GM19324 (cell line): Measurements from ENCODE around the gene ABHD17A.

ENCODE experiments used
- ATAC-seq: cut with Tn5 transposase; IDR thresholded peaks from one replicate; pipeline ENCODE4 v1.9.1; 2021; ENCODE audit warnings: mild to moderate bottlenecking, moderate library complexity; ENCODE audit not compliant: unreplicated experiment, low FRiP score

ABHD17A gene

GRCh38 chr19:1841209-1841924, 43.9 kb downstream of the ABHD17A start:
- ATAC-seq = no peak

- ATAC-seq = no peak
Observed at GRCh38 chr19:1840541-1841115, 44.7 kb downstream of the ABHD17A start.

- ATAC-seq = no peak
Observed at GRCh38 chr19:1839658-1840540, 45.4 kb downstream of the ABHD17A start.

DNA sequence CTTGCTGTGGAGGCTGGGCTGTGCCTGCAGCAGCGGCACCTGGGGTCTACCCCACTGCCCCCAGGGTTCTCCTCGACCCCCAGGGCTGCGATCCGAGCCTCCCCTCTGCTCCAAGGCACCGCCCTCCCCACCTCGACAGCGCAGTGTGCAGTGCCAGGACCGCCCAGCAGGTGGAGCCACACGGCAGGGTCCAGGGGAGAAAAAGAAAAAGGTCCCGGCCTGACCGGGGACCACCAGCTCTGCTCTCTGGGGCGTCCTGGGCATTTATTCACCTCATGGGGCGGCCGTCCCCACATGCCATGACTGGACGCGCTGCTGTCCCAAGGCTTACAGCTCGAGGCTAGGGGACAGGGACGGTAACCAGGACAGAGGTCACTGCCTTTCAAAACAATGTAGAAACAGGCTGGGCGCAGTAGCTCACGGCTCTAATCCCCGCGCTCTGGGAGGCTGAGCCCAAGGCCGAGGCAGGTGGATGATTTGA, 47.6 kb downstream of the ABHD17A start:
- ATAC-seq = no peak

- ATAC-seq = no peak
Observed at GRCh38 chr19:1837222-1837565, 48.1 kb downstream of the ABHD17A start.

- ATAC-seq = no peak
Observed at GRCh38 chr19:1836458-1837221, 48.7 kb downstream of the ABHD17A start.

DNA sequence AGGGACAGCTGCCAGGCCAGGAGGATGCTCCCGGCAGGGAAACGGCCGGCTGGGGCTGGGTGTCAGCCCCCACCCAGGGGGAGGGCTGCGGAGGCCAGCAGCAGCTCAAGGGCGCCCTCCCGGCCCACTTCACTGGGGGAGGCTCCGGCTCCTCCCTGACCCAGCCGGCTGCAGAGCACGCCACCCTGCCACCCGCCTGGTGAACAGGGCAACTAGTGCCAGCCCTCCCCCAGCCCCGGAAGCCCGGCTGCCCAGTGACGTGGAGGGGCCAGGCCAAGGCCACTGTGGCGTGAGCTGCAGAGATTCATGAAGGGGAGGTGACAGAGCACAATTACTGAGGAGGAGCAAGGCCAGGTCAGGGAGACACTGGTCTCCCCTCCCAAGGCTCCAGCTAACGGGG, 51.8 kb downstream of the ABHD17A start:
- ATAC-seq = no peak

GRCh38 chr19:1832046-1832663, 53.1 kb downstream of the ABHD17A start:
- no peak for ATAC-seq

DNA sequence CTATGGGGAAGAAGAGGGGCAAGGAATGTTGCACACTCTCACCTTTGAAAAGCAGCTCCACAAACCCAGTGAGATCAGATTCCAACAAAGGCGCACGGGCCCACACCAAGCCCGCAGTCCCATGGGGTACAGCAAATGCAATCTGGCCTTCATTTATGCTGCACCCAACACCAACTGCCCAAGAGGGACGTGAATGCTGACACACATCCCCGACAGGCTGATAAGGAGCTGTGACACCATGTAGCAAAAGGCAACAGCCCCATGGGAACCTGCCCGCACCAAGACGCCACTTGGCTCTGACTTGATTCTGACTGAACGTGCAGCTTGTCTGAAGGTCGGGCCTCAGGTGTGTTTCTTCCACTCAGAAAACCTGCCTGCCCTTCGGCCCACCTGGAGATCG, 54.3 kb downstream of the ABHD17A start:
- no peak for ATAC-seq

- ATAC-seq = no peak
Observed at GRCh38 chr19:1830568-1830967, 54.7 kb downstream of the ABHD17A start.

DNA sequence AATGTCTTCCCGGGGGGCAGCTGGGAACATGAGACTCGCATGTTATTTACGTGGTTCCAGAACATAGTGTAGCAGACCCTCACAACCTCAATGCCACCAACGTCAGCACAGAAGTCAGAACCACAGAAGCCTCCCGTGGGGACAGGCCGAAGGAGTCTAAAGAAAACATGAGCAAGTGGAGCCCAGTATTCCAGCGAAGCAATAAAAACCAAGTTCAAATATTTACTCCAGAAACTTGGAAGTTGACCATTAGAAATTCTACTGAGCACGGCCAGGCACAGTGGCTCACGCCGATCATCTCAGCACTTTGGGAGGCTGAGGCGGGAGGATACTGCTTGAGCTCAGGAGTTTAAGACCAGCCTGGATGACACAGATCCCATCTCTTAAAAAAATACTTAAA, 55.3 kb downstream of the ABHD17A start:
- no peak for ATAC-seq

- ATAC-seq = no peak
Observed at GRCh38 chr19:1828279-1829238, 56.7 kb downstream of the ABHD17A start.

DNA sequence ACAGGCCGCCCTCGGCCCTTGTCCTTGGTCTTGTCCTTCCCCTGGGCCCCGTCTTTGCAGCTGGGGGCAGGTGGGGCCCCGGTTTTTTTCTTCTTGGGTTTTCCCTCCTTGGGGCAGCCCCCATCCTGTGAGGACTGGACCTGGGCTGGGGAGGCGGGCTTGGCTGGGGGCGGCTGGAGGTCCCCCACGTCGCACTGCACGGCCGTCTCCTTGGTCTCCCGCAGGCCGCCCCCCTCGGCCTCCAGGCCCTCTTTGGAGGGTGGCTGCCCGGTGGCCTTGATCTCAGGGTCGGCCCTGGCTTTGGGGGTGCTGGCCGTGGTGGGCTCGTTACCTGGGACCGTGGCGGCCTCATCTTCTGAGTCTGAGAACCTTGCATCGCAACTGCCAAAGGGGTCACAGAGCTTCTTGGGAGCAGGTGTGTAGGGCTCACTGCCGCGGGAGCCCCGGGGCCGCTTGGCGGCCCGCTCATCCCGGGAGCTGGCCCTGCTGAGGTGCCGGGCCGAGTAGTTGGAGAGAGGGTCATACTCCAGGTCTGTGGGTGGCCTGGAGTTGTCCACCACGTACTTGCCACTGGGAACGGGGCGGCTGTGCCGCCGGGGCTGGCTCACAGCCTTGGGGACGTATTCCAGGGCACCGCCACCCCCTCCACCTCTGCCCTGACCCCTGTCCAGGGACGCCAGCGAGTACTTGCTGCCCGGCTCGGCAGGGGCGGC, 57.6 kb downstream of the ABHD17A start:
- ATAC-seq = no peak
